Mesenchymal stem cell (in vitro differentiated cells and primary cell): ENCODE measurements around the gene P2RY2.

Source experiments
- DNase-seq: peaks from one replicate; pipeline ENCODE4 v3.0.0-alpha.2; 2013
- H2AFZ ChIP-seq: one replicate; pipeline ENCODE4 v1.6.1; 2013; ENCODE audit warnings: low read depth, mild to moderate bottlenecking, control low read depth, inconsistent platforms, low read length, moderate library complexity
- H2AK5ac ChIP-seq: 2 replicates; pipeline ENCODE4 v1.6.1; 2013; ENCODE audit warnings: low read length, moderate library complexity, mild to moderate bottlenecking, inconsistent platforms; ENCODE audit not compliant: severe bottlenecking
- H2BK120ac ChIP-seq: one replicate; pipeline ENCODE4 v1.6.1; 2013; ENCODE audit warnings: low read depth, mild to moderate bottlenecking, inconsistent platforms, low read length, moderate library complexity
- H2BK12ac ChIP-seq, 2 experiments: one replicate each; pipeline ENCODE4 v1.6.1; 2013; ENCODE audit warnings: inconsistent platforms in 2 of 2, low read length in 2 of 2, mild to moderate bottlenecking in 2 of 2, moderate library complexity in 2 of 2, control low read depth in 1 of 2
- H2BK15ac ChIP-seq: one replicate; pipeline ENCODE4 v1.6.1; 2013; ENCODE audit warnings: mild to moderate bottlenecking, low read depth, inconsistent platforms; ENCODE audit not compliant: poor library complexity, severe bottlenecking
- H2BK5ac ChIP-seq: 2 replicates; pipeline ENCODE4 v1.6.1; 2013; ENCODE audit warnings: low read depth, mild to moderate bottlenecking, low read length, control low read depth, inconsistent platforms; ENCODE audit not compliant: poor library complexity, severe bottlenecking
- H3K14ac ChIP-seq, 2 experiments: one replicate each; pipeline ENCODE4 v1.6.1; 2013; ENCODE audit warnings: inconsistent platforms in 2 of 2, low read length in 2 of 2, control low read depth in 1 of 2, mild to moderate bottlenecking in 1 of 2, moderate library complexity in 1 of 2
- H3K18ac ChIP-seq, 2 experiments: one replicate each; pipeline ENCODE4 v1.6.1; 2013; ENCODE audit warnings: inconsistent platforms in 2 of 2, low read length in 2 of 2, control low read depth in 1 of 2, low read depth in 1 of 2, mild to moderate bottlenecking in 1 of 2
- H3K23ac ChIP-seq, 2 experiments: one replicate each; pipeline ENCODE4 v1.6.1; 2013; ENCODE audit warnings: inconsistent platforms in 2 of 2, low read length in 2 of 2, mild to moderate bottlenecking in 2 of 2, moderate library complexity in 2 of 2, control low read depth in 1 of 2
- H3K27ac ChIP-seq: 2 replicates; pipeline ENCODE4 v1.5.1; 2013; ENCODE audit warnings: mild to moderate bottlenecking, moderate library complexity, low read length, control low read depth, inconsistent platforms; ENCODE audit not compliant: poor library complexity, severe bottlenecking
- H3K27me3 ChIP-seq, 2 experiments: 2 replicates each; pipeline versions ENCODE4 v1.6.1 to v1.7.0; 2013; ENCODE audit warnings: low read length in 2 of 2, mild to moderate bottlenecking in 2 of 2, moderate library complexity in 2 of 2, control low read depth in 1 of 2, inconsistent platforms in 1 of 2; ENCODE audit not compliant: control insufficient read depth in 1 of 2, insufficient read depth in 1 of 2
- H3K36me3 ChIP-seq, 2 experiments: 2 replicates each; pipeline versions ENCODE4 v1.6.1 to v1.7.0; 2013; ENCODE audit warnings: low read length in 2 of 2, control low read depth in 1 of 2, inconsistent platforms in 1 of 2, low read depth in 1 of 2, mild to moderate bottlenecking in 1 of 2; ENCODE audit not compliant: insufficient read depth in 2 of 2, control insufficient read depth in 1 of 2
- H3K4ac ChIP-seq, 2 experiments: one replicate each; pipeline ENCODE4 v1.6.1; 2013; ENCODE audit warnings: inconsistent platforms in 2 of 2, low read length in 2 of 2, mild to moderate bottlenecking in 2 of 2, moderate library complexity in 2 of 2, control low read depth in 1 of 2, low read depth in 1 of 2
- H3K4me1 ChIP-seq: 2 replicates; pipeline ENCODE4 v1.6.1; 2013; ENCODE audit warnings: low read depth, low read length, control low read depth; ENCODE audit not compliant: control insufficient read depth, insufficient read depth
- H3K4me2 ChIP-seq: 2 replicates; pipeline ENCODE4 v1.6.1; 2013; ENCODE audit warnings: low read length, mild to moderate bottlenecking, inconsistent platforms; ENCODE audit not compliant: poor library complexity, severe bottlenecking
- H3K4me3 ChIP-seq, 2 experiments: 2 replicates each; pipeline versions ENCODE4 v1.5.1 to v1.7.0; 2013; ENCODE audit warnings: low read length in 2 of 2, mild to moderate bottlenecking in 2 of 2, control low read depth in 1 of 2, low read depth in 1 of 2; ENCODE audit not compliant: insufficient read depth in 1 of 2
- H3K79me1 ChIP-seq: replicated peaks from 2 replicates; pipeline ENCODE4 v1.6.1; 2013; ENCODE audit warnings: mild to moderate bottlenecking, control low read depth, low read length, inconsistent platforms; ENCODE audit not compliant: poor library complexity, severe bottlenecking
- H3K9ac ChIP-seq: 2 replicates; pipeline ENCODE4 v1.7.0; 2013; ENCODE audit warnings: mild to moderate bottlenecking, low read length, moderate library complexity
- H3K9me3 ChIP-seq: 2 replicates; pipeline ENCODE4 v1.7.0; 2013; ENCODE audit warnings: mild to moderate bottlenecking, low read length; ENCODE audit not compliant: control insufficient read depth
- H4K8ac ChIP-seq: one replicate; pipeline ENCODE4 v1.6.1; 2013; ENCODE audit warnings: inconsistent platforms, mild to moderate bottlenecking, low read length, moderate library complexity
- H4K91ac ChIP-seq: one replicate; pipeline ENCODE4 v1.6.1; 2013; ENCODE audit warnings: mild to moderate bottlenecking, low read length, inconsistent platforms
- whole genome bisulfite sequencing: methylation state at CpG from one replicate; pipeline ENCODE4 v1.1.7; 2013; ENCODE audit warnings: mixed read lengths; 5-methylcytosine and 5-hydroxymethylcytosine counted together

P2RY2 gene

DNA sequence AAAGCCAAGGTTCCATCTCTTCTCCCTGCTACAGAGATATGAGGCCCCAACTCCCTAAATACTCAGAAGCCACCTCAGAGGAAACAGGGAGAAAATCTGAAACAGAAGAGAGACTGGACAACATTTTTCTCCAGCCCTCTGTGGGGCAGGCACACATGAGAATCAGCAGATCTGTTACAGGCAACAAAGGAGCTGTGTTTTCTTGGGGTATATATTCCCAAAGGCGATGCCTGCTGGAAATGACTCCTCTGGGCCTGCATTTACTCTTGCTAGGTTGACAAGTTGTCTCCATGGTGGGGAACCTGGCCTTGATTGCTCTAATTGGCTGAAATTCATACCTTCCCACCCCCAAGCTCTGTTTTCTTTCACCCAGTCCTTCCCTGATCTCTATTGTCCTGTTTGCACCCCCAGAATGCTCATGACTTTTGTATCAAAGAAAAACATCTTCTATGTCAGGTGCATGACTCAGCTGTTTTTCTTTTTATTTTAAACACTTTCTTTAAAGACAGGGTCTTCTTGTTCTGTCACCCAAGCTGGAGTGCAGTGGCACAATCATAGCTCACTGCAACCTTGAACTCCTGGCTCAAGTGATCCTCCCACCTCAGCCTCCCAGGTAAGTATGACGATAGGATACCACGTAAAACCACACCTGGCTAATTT lies 30.6 kb downstream of the P2RY2 start:
- no peak for DNase-seq
- no peaks in the 10 kb centered on the region for H3K36me3 ChIP-seq
- H3K9ac ChIP-seq, result no peak overlapping the region
- no peak overlapping the region for H3K18ac ChIP-seq
- no peak overlapping the region for H3K27ac ChIP-seq
- no peak overlapping the region for H3K23ac ChIP-seq
- H4K91ac ChIP-seq, result no peak overlapping the region
- no peak overlapping the region for H2BK12ac ChIP-seq
- no peak overlapping the region for H2AFZ ChIP-seq
- H3K4me3 ChIP-seq, result no peak overlapping the region
- peak overlapping the region; percentile 69 for H2AK5ac ChIP-seq
- no peaks in the 10 kb centered on the region for H3K27me3 ChIP-seq
- no peak overlapping the region for H2BK120ac ChIP-seq
- H2BK5ac ChIP-seq, result no peak overlapping the region
- no peaks in the 10 kb centered on the region for H3K79me1 ChIP-seq
- H3K4me2 ChIP-seq, result no peak overlapping the region
- H4K8ac ChIP-seq, result no peak overlapping the region
- H3K14ac ChIP-seq, result no peak overlapping the region
- no peak overlapping the region for H2BK15ac ChIP-seq
- H3K9me3 ChIP-seq, result no peaks in the 10 kb centered on the region
- peaks cover 1% of the 10 kb centered on the region for H3K4me1 ChIP-seq
- H3K4ac ChIP-seq, result no peak overlapping the region
- WGBS, result 94% methylated on average over 3 of the region's 3 CpGs

DNA sequence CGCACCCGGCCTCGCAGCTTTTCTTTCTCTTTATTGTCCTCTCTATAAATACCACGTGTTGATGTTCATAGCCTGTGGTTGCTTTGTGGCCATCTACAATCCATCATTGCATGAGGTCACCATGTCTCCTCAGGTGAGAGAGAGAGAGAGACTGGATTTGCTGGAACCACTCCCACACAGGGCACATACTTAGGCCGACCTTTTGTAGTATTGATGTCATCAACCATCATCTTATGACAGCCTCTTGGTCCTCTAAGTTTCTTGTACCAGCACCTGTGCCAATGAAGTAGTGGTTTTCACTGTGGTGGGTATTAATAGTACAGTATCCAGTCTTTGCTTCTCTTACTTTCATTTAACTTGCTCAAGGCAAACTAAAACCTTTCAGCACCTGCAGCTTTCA lies 31.2 kb downstream of the P2RY2 start:
- no peak overlapping the region for H4K8ac ChIP-seq
- H3K79me1 ChIP-seq, result no peaks in the 10 kb centered on the region
- H3K18ac ChIP-seq, result no peak overlapping the region
- no peak overlapping the region for H3K4ac ChIP-seq
- H4K91ac ChIP-seq, result no peak overlapping the region
- H2BK15ac ChIP-seq, result no peak overlapping the region
- peaks cover 1% of the 10 kb centered on the region for H3K4me1 ChIP-seq
- no peak overlapping the region for H2BK5ac ChIP-seq
- H2BK12ac ChIP-seq, result peak overlapping the region in 1 of 2 experiments; percentile 28
- no peak overlapping the region for H3K9ac ChIP-seq
- H3K23ac ChIP-seq, result no peak overlapping the region
- H3K27ac ChIP-seq, result no peak overlapping the region
- H2BK120ac ChIP-seq, result no peak overlapping the region
- no peak overlapping the region for H3K4me2 ChIP-seq
- no peak for DNase-seq
- WGBS, result 85% methylated on average over 4 of the region's 5 CpGs
- H3K27me3 ChIP-seq, result no peaks in the 10 kb centered on the region
- no peaks in the 10 kb centered on the region for H3K36me3 ChIP-seq
- H2AK5ac ChIP-seq, result no peak overlapping the region
- no peak overlapping the region for H3K4me3 ChIP-seq
- H2AFZ ChIP-seq, result no peak overlapping the region
- no peaks in the 10 kb centered on the region for H3K9me3 ChIP-seq
- H3K14ac ChIP-seq, result no peak overlapping the region

DNA sequence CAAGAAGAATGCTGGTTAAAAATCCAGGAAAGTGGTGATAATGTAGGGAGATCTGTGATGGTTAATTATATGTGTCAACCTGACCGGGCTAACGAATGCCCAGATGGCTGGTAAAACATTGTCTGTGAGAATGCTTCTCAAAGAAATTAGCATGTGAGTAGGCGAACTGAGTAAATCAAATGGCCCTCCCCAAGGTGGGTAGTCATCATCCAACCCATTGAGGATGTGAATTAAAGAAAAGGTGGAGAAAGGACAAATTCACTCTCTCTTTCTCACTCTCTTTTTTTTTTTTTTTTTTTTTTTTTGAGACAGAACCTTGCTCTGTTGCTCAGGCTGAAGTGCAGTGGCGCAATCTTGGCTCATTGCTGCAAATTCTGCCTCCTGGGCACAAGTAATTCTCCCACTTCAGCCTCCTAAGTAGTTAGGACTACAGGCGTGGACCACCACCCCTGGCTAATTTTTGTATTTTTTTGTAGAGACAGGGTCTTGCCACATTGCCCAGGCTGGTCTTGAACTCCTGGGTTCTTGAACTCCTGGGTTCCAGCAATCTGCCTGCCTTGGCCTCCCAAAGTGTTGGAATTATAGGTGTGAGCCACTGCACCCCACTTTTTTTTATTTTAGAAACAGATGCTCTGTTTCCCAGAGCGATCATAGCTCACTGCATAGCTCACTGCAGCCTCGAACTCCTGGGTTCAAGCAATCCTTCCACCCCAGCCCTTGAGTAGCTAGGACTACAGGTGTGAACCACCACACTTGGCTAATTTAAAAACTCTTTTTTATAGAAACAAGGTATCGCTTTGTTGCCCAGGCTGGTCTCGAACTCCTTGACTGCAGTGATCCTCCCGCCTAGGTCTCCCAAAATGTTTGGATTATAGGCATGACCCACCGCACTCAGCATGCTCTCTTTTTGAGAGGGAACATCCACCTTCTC lies 32.0 kb downstream of the P2RY2 start:
- Histone ChIP-seq H2BK120ac (no peak overlapping the region), H3K9me3 (no peaks in the 10 kb centered on the region), H3K4me1 (peaks cover 1% of the 10 kb centered on the region), H2AFZ (no peak overlapping the region), H3K36me3 (no peaks in the 10 kb centered on the region), H3K27ac (no peak overlapping the region), H3K27me3 (no peaks in the 10 kb centered on the region), H3K23ac (no peak overlapping the region), H3K18ac (no peak overlapping the region), H3K4ac (no peak overlapping the region), H3K4me2 (no peak overlapping the region), H3K14ac (no peak overlapping the region), H3K9ac (no peak overlapping the region), H2BK5ac (no peak overlapping the region), H3K79me1 (no peaks in the 10 kb centered on the region), H4K8ac (no peak overlapping the region), H2BK15ac (no peak overlapping the region), H2BK12ac (no peak overlapping the region), H4K91ac (no peak overlapping the region), H2AK5ac (no peak overlapping the region), H3K4me3 (no peak overlapping the region)
- WGBS, result 95% methylated on average over 9 of the region's 11 CpGs
- DNase-seq, result no peak

DNA sequence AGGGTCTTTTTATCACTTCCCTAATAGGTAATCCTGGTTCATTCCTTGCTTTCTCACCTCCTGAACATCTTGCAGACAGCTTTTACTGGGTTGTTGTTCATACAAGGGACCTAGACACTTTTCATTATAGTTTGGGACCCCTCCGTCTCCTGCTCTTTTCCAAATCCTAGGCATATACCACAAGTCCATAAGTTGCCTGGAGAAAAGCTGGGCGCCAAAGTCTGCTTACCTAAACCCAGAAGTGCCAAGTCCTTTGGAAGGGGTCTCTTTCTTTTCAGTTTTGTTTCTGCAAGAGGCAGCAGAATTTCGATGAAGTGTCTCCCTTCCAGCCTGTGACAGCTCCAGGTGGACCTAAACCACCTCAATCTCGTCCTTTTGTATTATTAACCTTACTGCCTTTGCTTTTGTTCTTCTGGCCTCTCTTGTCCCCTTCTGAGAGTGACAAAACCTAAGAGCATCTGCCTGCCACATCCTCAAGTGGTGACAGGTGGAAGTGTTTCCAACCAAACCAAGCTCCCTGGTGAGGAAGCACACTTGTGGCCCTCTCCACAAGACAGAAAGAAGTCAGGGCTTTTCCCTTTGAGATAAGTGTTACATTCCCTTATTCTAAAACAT lies 34.6 kb downstream of the P2RY2 start:
- H3K18ac ChIP-seq, result no peak overlapping the region
- 85% methylated on average over 4 of the region's 4 CpGs for WGBS
- H3K9ac ChIP-seq, result no peak overlapping the region
- no peak overlapping the region for H3K4ac ChIP-seq
- H2AK5ac ChIP-seq, result no peak overlapping the region
- H2BK120ac ChIP-seq, result no peak overlapping the region
- no peak overlapping the region for H2BK12ac ChIP-seq
- no peaks in the 10 kb centered on the region for H3K79me1 ChIP-seq
- H3K14ac ChIP-seq, result no peak overlapping the region
- no peak overlapping the region for H4K91ac ChIP-seq
- no peak overlapping the region for H2BK5ac ChIP-seq
- no peak overlapping the region for H3K4me3 ChIP-seq
- H2AFZ ChIP-seq, result no peak overlapping the region
- H3K27me3 ChIP-seq, result no peaks in the 10 kb centered on the region
- H2BK15ac ChIP-seq, result no peak overlapping the region
- DNase-seq, result no peak
- H3K36me3 ChIP-seq, result no peaks in the 10 kb centered on the region
- peaks cover 13% of the 10 kb centered on the region for H3K4me1 ChIP-seq
- H4K8ac ChIP-seq, result no peak overlapping the region
- H3K4me2 ChIP-seq, result no peak overlapping the region
- H3K27ac ChIP-seq, result no peak overlapping the region
- H3K23ac ChIP-seq, result no peak overlapping the region
- no peaks in the 10 kb centered on the region for H3K9me3 ChIP-seq
